H1 (cell line): ENCODE measurements around the gene SLC7A8. TPM values are rescaled to one million over a fixed set of nuclear protein-coding genes. Genes with fewer than 3 reads are reported as not detected.

Source experiments
- TAF7 ChIP-seq: optimal IDR thresholded peaks from 2 replicates; pipeline ENCODE3; 2011; ENCODE audit warnings: low read depth, mild to moderate bottlenecking, inconsistent platforms, low read length, moderate library complexity, borderline replicate concordance
- polyA plus RNA-seq, 7 experiments: library from polyadenylated mRNA; depleted of rRNA in 3 of 7; stranded (reverse) in 5 of 7; unstranded in 2 of 7; fragments of >200 nt in 5 of 7; fragments of 200-250 nt in 2 of 7; gene quantifications; 1 replicate in 5 of 7; 2 replicates in 1 of 7; 4 replicates in 1 of 7; pipeline versions ENCODE4 v1.2.1 to v1.2.3, GENCODE V29; 2011 to 2013; ENCODE audit warnings: missing spikeins in 2 of 7, mixed read lengths in 2 of 7
- total RNA-seq: library from RNA; stranded (reverse); fragmentation: NEBNext Ultra II Directional; extraction: Animal tissue kit (Norgen Biotek cat#: 25700); gene quantifications from 2 replicates; pipeline ENCODE4 v1.2.1, GENCODE V29; 2021

The SLC7A8 gene
- total and polyA plus RNA-seq, 2 of the 8 experiments (the other 6 are each of a cell fraction or from before 2014, with no cell fraction given) = 182 to 204 TPM

GRCh38 chr14:23174296-23175184 is 8.9 kb downstream of the SLC7A8 start (continued):
- no peak for TF ChIP-seq TAF7
